Measurements from ENCODE around the gene GLT6D1. TPM values are rescaled to one million over a fixed set of nuclear protein-coding genes. Genes with fewer than 3 reads are reported as not detected.
"Not testable (repeated sequence)": the region's sequence is repeated elsewhere in the genome, so short reads cannot be mapped to it uniquely, and the experiment has no call there.

Gene GLT6D1
- total RNA-seq, 2 experiments from 2014 or later = not detected

DNA sequence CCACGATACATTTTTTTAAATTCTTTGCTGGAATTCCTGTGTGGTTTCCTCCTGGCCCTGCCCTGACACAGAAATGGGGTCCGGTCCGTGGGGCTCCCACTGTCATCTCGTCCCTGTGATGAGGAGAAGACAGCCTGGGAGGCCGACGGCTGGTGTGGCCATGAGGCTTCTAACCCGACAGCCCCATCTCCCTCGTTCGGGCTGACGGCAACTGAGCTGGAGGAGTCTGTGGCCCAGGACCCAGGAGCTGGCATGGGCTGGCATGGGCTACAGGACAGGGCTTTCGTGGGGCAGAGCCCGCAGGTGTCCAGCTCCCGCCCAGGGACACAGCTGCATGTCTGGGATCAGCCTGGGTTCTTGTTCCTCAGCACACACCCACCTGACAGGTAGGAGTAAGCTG, 37.6 kb upstream of the GLT6D1 start:
- H3K27ac ChIP-seq (ENCODE audit: low read depth, low read length, poor library complexity, severe bottlenecking) = no peak overlapping the region
- no peaks in the 10 kb centered on the region for H3K4me1 ChIP-seq (ENCODE audit: insufficient read depth, low read length, poor library complexity, severe bottlenecking)
- no peak for TF ChIP-seq EZH2phosphoT487 (IDR thresholded peaks at IDR 0.05; ENCODE audit: borderline replicate concordance, low read depth, low read length)
- TF ChIP-seq, protein P1, sequence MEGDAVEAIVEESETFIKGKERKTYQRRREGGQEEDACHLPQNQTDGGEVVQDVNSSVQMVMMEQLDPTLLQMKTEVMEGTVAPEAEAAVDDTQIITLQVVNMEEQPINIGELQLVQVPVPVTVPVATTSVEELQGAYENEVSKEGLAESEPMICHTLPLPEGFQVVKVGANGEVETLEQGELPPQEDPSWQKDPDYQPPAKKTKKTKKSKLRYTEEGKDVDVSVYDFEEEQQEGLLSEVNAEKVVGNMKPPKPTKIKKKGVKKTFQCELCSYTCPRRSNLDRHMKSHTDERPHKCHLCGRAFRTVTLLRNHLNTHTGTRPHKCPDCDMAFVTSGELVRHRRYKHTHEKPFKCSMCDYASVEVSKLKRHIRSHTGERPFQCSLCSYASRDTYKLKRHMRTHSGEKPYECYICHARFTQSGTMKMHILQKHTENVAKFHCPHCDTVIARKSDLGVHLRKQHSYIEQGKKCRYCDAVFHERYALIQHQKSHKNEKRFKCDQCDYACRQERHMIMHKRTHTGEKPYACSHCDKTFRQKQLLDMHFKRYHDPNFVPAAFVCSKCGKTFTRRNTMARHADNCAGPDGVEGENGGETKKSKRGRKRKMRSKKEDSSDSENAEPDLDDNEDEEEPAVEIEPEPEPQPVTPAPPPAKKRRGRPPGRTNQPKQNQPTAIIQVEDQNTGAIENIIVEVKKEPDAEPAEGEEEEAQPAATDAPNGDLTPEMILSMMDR (conservative IDR thresholded peaks at IDR 0.05; ENCODE audit: low read length) = no peak
- H4K20me1 ChIP-seq (ENCODE audit: insufficient read depth, low read length) = no peaks in the 10 kb centered on the region
- no peaks in the 10 kb centered on the region for H3K79me2 ChIP-seq (ENCODE audit: insufficient read depth, low read depth, low read length)
- ChIA-PET POLR2A (no interaction called here), CTCF (ENCODE audit: unreplicated experiment) (no interaction called here)
- no peaks in the 10 kb centered on the region for H3K9me3 ChIP-seq (ENCODE audit: low read length)
- no peaks in the 10 kb centered on the region for H3K36me3 ChIP-seq (ENCODE audit: insufficient read depth, low read length)
- no TSS peak for BruUV-seq (replicated peaks)
- H2AFZ ChIP-seq (ENCODE audit: low read length) = no peak overlapping the region
- intact Hi-C loops (cut with micrococcal nuclease; ENCODE audit: unreplicated experiment) = no loop called here
- H3K4me2 ChIP-seq (ENCODE audit: low read length) = no peak overlapping the region
- no peak overlapping the region for H3K4me3 ChIP-seq (ENCODE audit: low read depth, low read length, poor library complexity, severe bottlenecking)
- H3K9me2 ChIP-seq (ENCODE audit: insufficient read depth, low read length) = no peaks in the 10 kb centered on the region
- no peak for DNase-seq (ENCODE audit: low spot score)

DNA sequence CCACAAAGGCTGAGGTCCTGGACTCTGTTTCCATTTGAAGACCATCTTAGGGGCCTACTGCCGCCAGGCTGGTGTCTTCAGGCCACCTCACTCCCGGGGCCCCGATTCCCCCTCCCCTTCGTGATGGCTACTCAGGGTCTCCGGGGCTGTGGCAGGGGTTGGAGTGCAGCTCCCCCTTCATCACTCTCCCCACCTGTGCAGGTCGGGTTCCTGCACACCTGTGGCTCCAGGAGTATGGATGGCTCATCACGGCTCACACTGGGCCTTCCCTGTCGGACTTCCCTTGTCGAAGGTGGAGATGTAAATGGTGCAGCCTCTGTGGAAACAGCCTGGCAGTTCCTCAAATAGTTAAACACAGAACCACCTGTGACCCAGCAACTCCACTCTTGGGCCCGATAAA, 35.6 kb upstream of the GLT6D1 start:
- CTCF ChIA-PET (ENCODE audit: unreplicated experiment) = no interaction called here
- no peak overlapping the region for H3K4me3 ChIP-seq (ENCODE audit: low read depth, low read length, poor library complexity, severe bottlenecking)
- no peak for DNase-seq (ENCODE audit: low spot score)
- H3K9me3 ChIP-seq (ENCODE audit: low read length) = no peaks in the 10 kb centered on the region
- POLR2A ChIA-PET = no interaction called here
- H3K9me2 ChIP-seq (ENCODE audit: insufficient read depth, low read length) = no peaks in the 10 kb centered on the region
- no peaks in the 10 kb centered on the region for H4K20me1 ChIP-seq (ENCODE audit: insufficient read depth, low read length)
- TF ChIP-seq, protein P1 (conservative IDR thresholded peaks at IDR 0.05; ENCODE audit: low read length) = no peak
- no peak for TF ChIP-seq EZH2phosphoT487 (IDR thresholded peaks at IDR 0.05; ENCODE audit: borderline replicate concordance, low read depth, low read length)
- no peak overlapping the region for H3K27ac ChIP-seq (ENCODE audit: low read depth, low read length, poor library complexity, severe bottlenecking)
- intact Hi-C loops (cut with micrococcal nuclease; ENCODE audit: unreplicated experiment) = no loop called here
- H3K36me3 ChIP-seq (ENCODE audit: insufficient read depth, low read length) = no peaks in the 10 kb centered on the region
- H3K79me2 ChIP-seq (ENCODE audit: insufficient read depth, low read depth, low read length) = no peaks in the 10 kb centered on the region
- H3K4me2 ChIP-seq (ENCODE audit: low read length) = no peak overlapping the region
- no TSS peak for BruUV-seq (replicated peaks)
- no peaks in the 10 kb centered on the region for H3K4me1 ChIP-seq (ENCODE audit: insufficient read depth, low read length, poor library complexity, severe bottlenecking)
- H2AFZ ChIP-seq (ENCODE audit: low read length) = no peak overlapping the region

DNA sequence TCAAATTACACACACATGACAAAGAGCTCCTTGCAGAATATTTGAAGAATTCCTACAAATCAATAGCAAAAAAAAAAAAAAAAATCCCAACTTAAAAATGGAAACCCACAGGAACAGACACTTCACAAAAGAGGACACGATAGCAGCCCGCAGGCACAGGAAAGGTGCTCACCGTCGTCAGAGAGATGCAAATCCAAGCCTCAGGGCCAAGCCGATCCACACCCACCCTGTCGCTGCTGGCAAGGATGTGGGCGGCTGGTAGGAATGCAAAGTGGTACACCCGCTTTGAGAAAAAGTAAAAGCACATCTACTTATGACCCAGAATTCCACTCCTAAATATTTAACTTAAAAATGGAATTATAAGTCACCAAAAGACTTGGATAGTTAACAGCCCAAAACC, 34.6 kb upstream of the GLT6D1 start:
- intact Hi-C loops (cut with micrococcal nuclease; ENCODE audit: unreplicated experiment) = no loop called here
- Histone ChIP-seq H3K4me3 (ENCODE audit: low read depth, low read length, poor library complexity, severe bottlenecking) (no peak overlapping the region), H3K36me3 (ENCODE audit: insufficient read depth, low read length) (no peaks in the 10 kb centered on the region), H3K4me2 (ENCODE audit: low read length) (no peak overlapping the region), H3K9me2 (ENCODE audit: insufficient read depth, low read length) (no peaks in the 10 kb centered on the region), H4K20me1 (ENCODE audit: insufficient read depth, low read length) (no peaks in the 10 kb centered on the region), H3K27ac (ENCODE audit: low read depth, low read length, poor library complexity, severe bottlenecking) (no peak overlapping the region), H3K9me3 (ENCODE audit: low read length) (no peaks in the 10 kb centered on the region), H3K4me1 (ENCODE audit: insufficient read depth, low read length, poor library complexity, severe bottlenecking) (no peaks in the 10 kb centered on the region), H3K79me2 (ENCODE audit: insufficient read depth, low read depth, low read length) (no peaks in the 10 kb centered on the region), H2AFZ (ENCODE audit: low read length) (no peak overlapping the region)
- BruUV-seq (replicated peaks) = no TSS peak
- POLR2A ChIA-PET = no interaction called here
- no peak for TF ChIP-seq EZH2phosphoT487 (IDR thresholded peaks at IDR 0.05; ENCODE audit: borderline replicate concordance, low read depth, low read length)
- TF ChIP-seq, protein P1 (conservative IDR thresholded peaks at IDR 0.05; ENCODE audit: low read length) = no peak
- DNase-seq (ENCODE audit: low spot score) = no peak
- CTCF ChIA-PET (ENCODE audit: unreplicated experiment) = no interaction called here

DNA sequence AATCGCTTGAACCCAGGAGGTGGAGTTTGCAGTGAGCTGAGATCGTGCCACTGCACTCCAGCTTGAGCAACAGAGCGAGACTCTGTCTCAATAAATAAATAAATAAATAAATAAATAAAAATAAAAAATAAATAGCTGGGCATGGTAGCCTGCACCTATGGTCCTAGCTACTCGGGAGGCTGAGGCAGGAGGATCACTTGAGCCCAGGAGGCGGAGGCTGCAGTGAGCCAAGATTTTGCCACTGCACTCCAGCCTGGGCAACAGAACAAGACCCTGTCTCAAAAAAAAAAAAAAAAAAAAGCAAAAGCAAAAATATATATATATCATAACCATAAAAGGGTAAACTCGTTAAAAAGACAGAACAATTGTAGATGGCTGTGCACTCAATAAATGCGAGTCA, 33.4 kb upstream of the GLT6D1 start:
- H3K79me2 ChIP-seq (ENCODE audit: insufficient read depth, low read depth, low read length); H3K27ac ChIP-seq (ENCODE audit: low read depth, low read length, poor library complexity, severe bottlenecking); H3K4me1 ChIP-seq (ENCODE audit: insufficient read depth, low read length, poor library complexity, severe bottlenecking); CTCF ChIA-PET (ENCODE audit: unreplicated experiment); BruUV-seq (replicated peaks); POLR2A ChIA-PET; H4K20me1 ChIP-seq (ENCODE audit: insufficient read depth, low read length); H3K4me3 ChIP-seq (ENCODE audit: low read depth, low read length, poor library complexity, severe bottlenecking); H3K9me2 ChIP-seq (ENCODE audit: insufficient read depth, low read length); H2AFZ ChIP-seq (ENCODE audit: low read length); intact Hi-C loops (cut with micrococcal nuclease; ENCODE audit: unreplicated experiment); H3K36me3 ChIP-seq (ENCODE audit: insufficient read depth, low read length); H3K9me3 ChIP-seq (ENCODE audit: low read length); H3K4me2 ChIP-seq (ENCODE audit: low read length); DNase-seq (ENCODE audit: low spot score): not testable (repeated sequence)

All from OCI-LY7 (cell line).